ENCODE results near the gene LIN37. TPM values are rescaled to one million over a fixed set of nuclear protein-coding genes. Genes with fewer than 3 reads are reported as not detected.

LIN37 gene
- total and polyA plus RNA-seq, 4 donors = 2.6 to 7.0 (median 6.1) TPM

DNA sequence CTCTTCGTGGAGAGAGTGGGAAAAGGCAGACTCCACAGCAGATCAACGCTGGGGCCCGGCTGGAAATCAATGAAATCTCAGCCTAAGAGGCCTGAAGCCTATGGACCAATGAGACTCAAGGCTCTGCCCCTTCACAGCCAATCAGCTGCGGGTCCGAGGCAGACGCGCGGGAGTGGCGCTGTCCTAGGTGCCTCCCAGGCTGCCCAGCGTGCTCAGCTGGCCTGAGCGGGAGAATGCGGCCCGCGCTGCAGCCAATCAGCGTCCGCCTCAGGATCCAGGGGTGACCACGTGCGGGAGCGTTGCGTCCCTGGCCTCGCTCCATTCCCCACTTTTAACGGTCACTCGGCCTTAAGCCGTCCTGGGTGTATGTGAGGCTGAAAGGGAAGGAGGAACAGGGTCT, 44.2 kb upstream of the LIN37 start, which contains the start of gene ZBTB32:
TSS of gene ZBTB32 (plus strand) at position 341 of the 400 bp plus-strand sequence. CDS start 10,069 bp downstream, outside the sequence.
- Histone ChIP-seq H3K9me3 (ENCODE audit: control insufficient read depth in 4 of 4, low read length in 3 of 4) (no peaks in the 10 kb centered on the region), H3K4me3 (ENCODE audit: low read depth in 1 of 3, low read length in 3 of 3) (no peak within 1 kb of the TSS), H3K27me3 (ENCODE audit: control insufficient read depth in 4 of 4, insufficient read depth in 4 of 4, low read length in 3 of 4) (no peaks in the 10 kb centered on the region), H3K36me3 (ENCODE audit: control insufficient read depth in 4 of 4, insufficient read depth in 3 of 4, low read depth in 1 of 4, low read length in 3 of 4) (no peaks in the 10 kb centered on the region), H3K9ac (ENCODE audit: low read depth in 1 of 2, low read length in 2 of 2) (no peak within 1 kb of the TSS), H3K27ac (ENCODE audit: low read depth in 1 of 2, low read length in 2 of 2) (no peak within 1 kb of the TSS), H3K4me1 (ENCODE audit: control insufficient read depth in 4 of 4, insufficient read depth in 4 of 4, low read length in 3 of 4) (peaks cover 0 to 11% (median 6%) of the 10 kb centered on the region in 4 donors)
- no peak for DNase-seq (ENCODE audit: low spot score)
- WGBS = 46% methylated on average over 24 of the region's 24 CpGs
- TF ChIP-seq, protein P1, sequence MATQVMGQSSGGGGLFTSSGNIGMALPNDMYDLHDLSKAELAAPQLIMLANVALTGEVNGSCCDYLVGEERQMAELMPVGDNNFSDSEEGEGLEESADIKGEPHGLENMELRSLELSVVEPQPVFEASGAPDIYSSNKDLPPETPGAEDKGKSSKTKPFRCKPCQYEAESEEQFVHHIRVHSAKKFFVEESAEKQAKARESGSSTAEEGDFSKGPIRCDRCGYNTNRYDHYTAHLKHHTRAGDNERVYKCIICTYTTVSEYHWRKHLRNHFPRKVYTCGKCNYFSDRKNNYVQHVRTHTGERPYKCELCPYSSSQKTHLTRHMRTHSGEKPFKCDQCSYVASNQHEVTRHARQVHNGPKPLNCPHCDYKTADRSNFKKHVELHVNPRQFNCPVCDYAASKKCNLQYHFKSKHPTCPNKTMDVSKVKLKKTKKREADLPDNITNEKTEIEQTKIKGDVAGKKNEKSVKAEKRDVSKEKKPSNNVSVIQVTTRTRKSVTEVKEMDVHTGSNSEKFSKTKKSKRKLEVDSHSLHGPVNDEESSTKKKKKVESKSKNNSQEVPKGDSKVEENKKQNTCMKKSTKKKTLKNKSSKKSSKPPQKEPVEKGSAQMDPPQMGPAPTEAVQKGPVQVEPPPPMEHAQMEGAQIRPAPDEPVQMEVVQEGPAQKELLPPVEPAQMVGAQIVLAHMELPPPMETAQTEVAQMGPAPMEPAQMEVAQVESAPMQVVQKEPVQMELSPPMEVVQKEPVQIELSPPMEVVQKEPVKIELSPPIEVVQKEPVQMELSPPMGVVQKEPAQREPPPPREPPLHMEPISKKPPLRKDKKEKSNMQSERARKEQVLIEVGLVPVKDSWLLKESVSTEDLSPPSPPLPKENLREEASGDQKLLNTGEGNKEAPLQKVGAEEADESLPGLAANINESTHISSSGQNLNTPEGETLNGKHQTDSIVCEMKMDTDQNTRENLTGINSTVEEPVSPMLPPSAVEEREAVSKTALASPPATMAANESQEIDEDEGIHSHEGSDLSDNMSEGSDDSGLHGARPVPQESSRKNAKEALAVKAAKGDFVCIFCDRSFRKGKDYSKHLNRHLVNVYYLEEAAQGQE (IDR thresholded peaks at IDR 0.05) = no peak
- TF ChIP-seq FOXA2 (IDR thresholded peaks at IDR 0.05) = no peak
- TF ChIP-seq RXRA (IDR thresholded peaks at IDR 0.05) = no peak
- no peak for TF ChIP-seq SP1 (IDR thresholded peaks at IDR 0.05)
- TF ChIP-seq JUND (IDR thresholded peaks at IDR 0.05) = no peak
- no peak for TF ChIP-seq HNF4G (IDR thresholded peaks at IDR 0.05)
- TF ChIP-seq, protein P2, sequence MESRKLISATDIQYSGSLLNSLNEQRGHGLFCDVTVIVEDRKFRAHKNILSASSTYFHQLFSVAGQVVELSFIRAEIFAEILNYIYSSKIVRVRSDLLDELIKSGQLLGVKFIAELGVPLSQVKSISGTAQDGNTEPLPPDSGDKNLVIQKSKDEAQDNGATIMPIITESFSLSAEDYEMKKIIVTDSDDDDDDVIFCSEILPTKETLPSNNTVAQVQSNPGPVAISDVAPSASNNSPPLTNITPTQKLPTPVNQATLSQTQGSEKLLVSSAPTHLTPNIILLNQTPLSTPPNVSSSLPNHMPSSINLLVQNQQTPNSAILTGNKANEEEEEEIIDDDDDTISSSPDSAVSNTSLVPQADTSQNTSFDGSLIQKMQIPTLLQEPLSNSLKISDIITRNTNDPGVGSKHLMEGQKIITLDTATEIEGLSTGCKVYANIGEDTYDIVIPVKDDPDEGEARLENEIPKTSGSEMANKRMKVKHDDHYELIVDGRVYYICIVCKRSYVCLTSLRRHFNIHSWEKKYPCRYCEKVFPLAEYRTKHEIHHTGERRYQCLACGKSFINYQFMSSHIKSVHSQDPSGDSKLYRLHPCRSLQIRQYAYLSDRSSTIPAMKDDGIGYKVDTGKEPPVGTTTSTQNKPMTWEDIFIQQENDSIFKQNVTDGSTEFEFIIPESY (IDR thresholded peaks at IDR 0.05) = no peak
- TF ChIP-seq HNF4A (conservative IDR thresholded peaks at IDR 0.05) = no peak
- no peak for TF ChIP-seq GABPA (IDR thresholded peaks at IDR 0.05 in 1 of 2, conservative IDR thresholded peaks at IDR 0.05 in 1 of 2)
- TF ChIP-seq NR2F2 (IDR thresholded peaks at IDR 0.05) = no peak
- TF ChIP-seq, protein P3, sequence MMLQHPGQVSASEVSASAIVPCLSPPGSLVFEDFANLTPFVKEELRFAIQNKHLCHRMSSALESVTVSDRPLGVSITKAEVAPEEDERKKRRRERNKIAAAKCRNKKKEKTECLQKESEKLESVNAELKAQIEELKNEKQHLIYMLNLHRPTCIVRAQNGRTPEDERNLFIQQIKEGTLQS (IDR thresholded peaks at IDR 0.05) = no peak
- TF ChIP-seq YY1 (IDR thresholded peaks at IDR 0.05) = no peak
- no peak for TF ChIP-seq TAF1 (conservative IDR thresholded peaks at IDR 0.05)
- TF ChIP-seq, protein P4, sequence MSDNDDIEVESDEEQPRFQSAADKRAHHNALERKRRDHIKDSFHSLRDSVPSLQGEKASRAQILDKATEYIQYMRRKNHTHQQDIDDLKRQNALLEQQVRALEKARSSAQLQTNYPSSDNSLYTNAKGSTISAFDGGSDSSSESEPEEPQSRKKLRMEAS (IDR thresholded peaks at IDR 0.05) = no peak
- TF ChIP-seq, protein P5, sequence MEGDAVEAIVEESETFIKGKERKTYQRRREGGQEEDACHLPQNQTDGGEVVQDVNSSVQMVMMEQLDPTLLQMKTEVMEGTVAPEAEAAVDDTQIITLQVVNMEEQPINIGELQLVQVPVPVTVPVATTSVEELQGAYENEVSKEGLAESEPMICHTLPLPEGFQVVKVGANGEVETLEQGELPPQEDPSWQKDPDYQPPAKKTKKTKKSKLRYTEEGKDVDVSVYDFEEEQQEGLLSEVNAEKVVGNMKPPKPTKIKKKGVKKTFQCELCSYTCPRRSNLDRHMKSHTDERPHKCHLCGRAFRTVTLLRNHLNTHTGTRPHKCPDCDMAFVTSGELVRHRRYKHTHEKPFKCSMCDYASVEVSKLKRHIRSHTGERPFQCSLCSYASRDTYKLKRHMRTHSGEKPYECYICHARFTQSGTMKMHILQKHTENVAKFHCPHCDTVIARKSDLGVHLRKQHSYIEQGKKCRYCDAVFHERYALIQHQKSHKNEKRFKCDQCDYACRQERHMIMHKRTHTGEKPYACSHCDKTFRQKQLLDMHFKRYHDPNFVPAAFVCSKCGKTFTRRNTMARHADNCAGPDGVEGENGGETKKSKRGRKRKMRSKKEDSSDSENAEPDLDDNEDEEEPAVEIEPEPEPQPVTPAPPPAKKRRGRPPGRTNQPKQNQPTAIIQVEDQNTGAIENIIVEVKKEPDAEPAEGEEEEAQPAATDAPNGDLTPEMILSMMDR (IDR thresholded peaks at IDR 0.05; ENCODE audit: low read depth, low read length, missing input control) = no peak
- TF ChIP-seq RAD21 (IDR thresholded peaks at IDR 0.05) = no peak
- no peak for TF ChIP-seq FOXA1 (IDR thresholded peaks at IDR 0.05)
- no peak for TF ChIP-seq EGR1 (IDR thresholded peaks at IDR 0.05; ENCODE audit: low read depth in 2 of 2)

Data from liver (tissue), 9 donors.